HepG2 (cell line): ENCODE measurements around the gene CREBRF. TPM values are rescaled to one million over a fixed set of nuclear protein-coding genes. Genes with fewer than 3 reads are reported as not detected.
A peak's percentile ranks its signal among the peaks of the same experiment; 100 is the strongest.

Experiments
- ATF2 ChIP-seq: sonication (generic); formaldehyde crosslinking; IDR thresholded peaks from 2 replicates; pipeline ENCODE4 v1.4.0; 2020; ENCODE audit warnings: missing genetic modification reagents
- ATF5 ChIP-seq: sonication (generic); formaldehyde crosslinking; IDR thresholded peaks from 2 replicates; pipeline ENCODE4 v1.4.0; 2020; ENCODE audit warnings: mild to moderate bottlenecking, low read depth, missing genetic modification reagents
- ETS1 ChIP-seq: sonication (generic); formaldehyde crosslinking; IDR thresholded peaks from 2 replicates; pipeline ENCODE4 v1.4.0; 2020; ENCODE audit warnings: missing genetic modification reagents
- HIVEP1 ChIP-seq: sonication (generic); formaldehyde crosslinking; IDR thresholded peaks from 2 replicates; pipeline ENCODE4 v1.4.0; 2020; ENCODE audit warnings: mild to moderate bottlenecking, missing genetic modification reagents
- HOXD1 ChIP-seq: sonication (generic); formaldehyde crosslinking; IDR thresholded peaks from 2 replicates; pipeline ENCODE4 v1.5.0; 2020; ENCODE audit warnings: missing genetic modification reagents
- RFX1 ChIP-seq: fragments of 450-650 bp; IDR thresholded peaks from 2 replicates; pipeline ENCODE4 v1.6.1; 2017
- SP5 ChIP-seq: IDR thresholded peaks from 2 replicates; pipeline ENCODE4 v1.6.1; 2016; ENCODE audit warnings: low read depth, borderline replicate concordance
- STAT5B ChIP-seq: sonication (generic); formaldehyde crosslinking; IDR thresholded peaks from 2 replicates; pipeline ENCODE4 v1.4.0; 2020; ENCODE audit warnings: missing genetic modification reagents
- ZMYM3 ChIP-seq: sonication (generic); formaldehyde crosslinking; IDR thresholded peaks from 2 replicates; pipeline ENCODE4 v1.5.1; 2020; ENCODE audit warnings: mild to moderate bottlenecking, missing genetic modification reagents
- ZNF512B ChIP-seq: sonication (generic); formaldehyde crosslinking; IDR thresholded peaks from 2 replicates; pipeline ENCODE4 v1.5.1; 2020; ENCODE audit warnings: missing genetic modification reagents, mild to moderate bottlenecking, borderline replicate concordance
- ZNF883 ChIP-seq: sonication (generic); formaldehyde crosslinking; IDR thresholded peaks from 2 replicates; pipeline ENCODE4 v1.5.1; 2020; ENCODE audit warnings: mild to moderate bottlenecking, missing genetic modification reagents; ENCODE audit errors: not compliant biosample characterization
- polyA plus RNA-seq, 8 experiments: library from polyadenylated mRNA; depleted of rRNA in 3 of 8; stranded (reverse) in 7 of 8; unstranded in 1 of 8; fragments of >200 nt; fragmentation: Illumina TruSeq in 4 of 8; extraction: Trizol in 4 of 8; gene quantifications; 2 replicates each; pipeline versions ENCODE4 v1.2.1 to v1.2.3, GENCODE V29; 2011 to 2016; ENCODE audit warnings: low read depth in 4 of 8, missing spikeins in 1 of 8, mixed read lengths in 1 of 8; ENCODE audit not compliant: insufficient read depth in 1 of 8
- total RNA-seq, 5 experiments: library from RNA; depleted of rRNA; stranded (reverse); fragments of >200 nt; fragmentation: Illumina TruSeq; extraction: Trizol; gene quantifications; 2 replicates each; pipeline ENCODE4 v1.2.3, GENCODE V29; 2016; ENCODE audit warnings: low read depth in 1 of 5
- TF ChIP-seq, protein P1 (sequence below): sonication (generic); formaldehyde crosslinking; conservative IDR thresholded peaks from 2 replicates; pipeline ENCODE4 v1.4.0; 2020; ENCODE audit warnings: missing genetic modification reagents
- TF ChIP-seq, protein P2 (sequence below): sonication (generic); formaldehyde crosslinking; IDR thresholded peaks from 2 replicates; pipeline ENCODE4 v1.5.0; 2020; ENCODE audit warnings: mild to moderate bottlenecking, missing genetic modification reagents

The CREBRF gene
- total and polyA plus RNA-seq, 2 of the 13 experiments (the other 11 are each of a cell fraction or from before 2014, with no cell fraction given): 4.5 to 10.2 TPM

DNA sequence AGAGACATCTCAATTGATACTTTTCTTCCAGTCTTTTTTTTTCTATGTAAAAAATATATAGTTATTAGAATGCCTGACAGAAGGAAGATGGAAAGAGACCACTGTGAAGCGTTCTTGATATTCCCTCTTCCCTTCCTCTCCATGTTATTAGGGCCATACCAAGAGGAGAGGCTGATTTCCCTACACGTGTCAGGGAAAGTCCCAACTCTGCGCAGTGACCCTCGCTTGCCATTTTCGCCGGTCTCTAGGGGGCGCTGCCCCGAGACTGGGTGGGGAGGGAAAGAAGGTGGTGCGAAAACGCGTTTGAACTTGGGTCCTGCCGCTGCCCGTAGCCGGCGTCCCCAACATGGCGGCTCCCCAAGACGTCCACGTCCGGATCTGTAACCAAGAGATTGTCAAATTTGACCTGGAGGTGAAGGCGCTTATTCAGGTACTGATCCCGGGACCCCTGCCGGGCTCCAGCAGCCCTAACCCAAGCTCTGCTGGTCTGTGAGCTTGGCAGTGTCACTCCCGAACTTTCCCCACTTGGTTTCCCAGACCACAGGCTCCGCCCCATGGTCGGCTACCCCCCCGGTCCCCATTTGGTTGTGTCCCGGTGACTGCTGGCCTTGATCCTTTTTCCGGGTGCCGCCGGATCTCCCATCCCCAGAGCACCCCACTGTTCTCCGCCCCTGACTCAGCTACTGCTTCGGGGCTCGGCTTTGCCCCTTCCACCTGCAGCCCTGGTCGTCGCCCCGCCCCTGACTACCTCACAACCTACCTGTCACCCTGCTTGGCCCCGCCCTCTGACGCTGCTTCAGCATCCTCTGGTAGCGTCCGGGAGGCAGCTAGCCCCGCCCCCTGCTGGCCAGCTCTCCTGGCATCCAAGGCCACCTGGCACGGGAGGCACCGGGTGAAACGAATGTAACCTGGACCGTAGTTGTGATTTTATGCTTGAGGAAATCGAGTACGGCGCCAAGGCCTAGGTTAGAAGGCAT, 88.3 kb downstream of the CREBRF start, which contains the start of gene BNIP1 (continued):
- TF ChIP-seq ATF5 (CRISPR knock-in tag) (no peak), HIVEP1 (peak; percentile 38; the same call in 1 of the 2 replicates), HOXD1 (CRISPR knock-in tag) (peak; percentile 33; the same call in 1 of the 2 replicates), ATF2 (peak; percentile 85; the same call in 1 of the 2 replicates), RFX1 (no peak), ZNF883 (CRISPR knock-in tag) (no peak), ZMYM3 (CRISPR knock-in tag) (peak; percentile 58; the same call in 1 of the 2 replicates), STAT5B (CRISPR knock-in tag) (no peak), SP5 (CRISPR knock-in tag) (peak; percentile 68), ETS1 (CRISPR knock-in tag) (no peak), ZNF512B (CRISPR knock-in tag) (no peak)
- TF ChIP-seq, protein P1, sequence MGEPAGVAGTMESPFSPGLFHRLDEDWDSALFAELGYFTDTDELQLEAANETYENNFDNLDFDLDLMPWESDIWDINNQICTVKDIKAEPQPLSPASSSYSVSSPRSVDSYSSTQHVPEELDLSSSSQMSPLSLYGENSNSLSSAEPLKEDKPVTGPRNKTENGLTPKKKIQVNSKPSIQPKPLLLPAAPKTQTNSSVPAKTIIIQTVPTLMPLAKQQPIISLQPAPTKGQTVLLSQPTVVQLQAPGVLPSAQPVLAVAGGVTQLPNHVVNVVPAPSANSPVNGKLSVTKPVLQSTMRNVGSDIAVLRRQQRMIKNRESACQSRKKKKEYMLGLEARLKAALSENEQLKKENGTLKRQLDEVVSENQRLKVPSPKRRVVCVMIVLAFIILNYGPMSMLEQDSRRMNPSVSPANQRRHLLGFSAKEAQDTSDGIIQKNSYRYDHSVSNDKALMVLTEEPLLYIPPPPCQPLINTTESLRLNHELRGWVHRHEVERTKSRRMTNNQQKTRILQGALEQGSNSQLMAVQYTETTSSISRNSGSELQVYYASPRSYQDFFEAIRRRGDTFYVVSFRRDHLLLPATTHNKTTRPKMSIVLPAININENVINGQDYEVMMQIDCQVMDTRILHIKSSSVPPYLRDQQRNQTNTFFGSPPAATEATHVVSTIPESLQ (CRISPR knock-in tag): 0 out of 2 replicates have a peak, but pooled peaks have one; percentile 35
- TF ChIP-seq, protein P2, sequence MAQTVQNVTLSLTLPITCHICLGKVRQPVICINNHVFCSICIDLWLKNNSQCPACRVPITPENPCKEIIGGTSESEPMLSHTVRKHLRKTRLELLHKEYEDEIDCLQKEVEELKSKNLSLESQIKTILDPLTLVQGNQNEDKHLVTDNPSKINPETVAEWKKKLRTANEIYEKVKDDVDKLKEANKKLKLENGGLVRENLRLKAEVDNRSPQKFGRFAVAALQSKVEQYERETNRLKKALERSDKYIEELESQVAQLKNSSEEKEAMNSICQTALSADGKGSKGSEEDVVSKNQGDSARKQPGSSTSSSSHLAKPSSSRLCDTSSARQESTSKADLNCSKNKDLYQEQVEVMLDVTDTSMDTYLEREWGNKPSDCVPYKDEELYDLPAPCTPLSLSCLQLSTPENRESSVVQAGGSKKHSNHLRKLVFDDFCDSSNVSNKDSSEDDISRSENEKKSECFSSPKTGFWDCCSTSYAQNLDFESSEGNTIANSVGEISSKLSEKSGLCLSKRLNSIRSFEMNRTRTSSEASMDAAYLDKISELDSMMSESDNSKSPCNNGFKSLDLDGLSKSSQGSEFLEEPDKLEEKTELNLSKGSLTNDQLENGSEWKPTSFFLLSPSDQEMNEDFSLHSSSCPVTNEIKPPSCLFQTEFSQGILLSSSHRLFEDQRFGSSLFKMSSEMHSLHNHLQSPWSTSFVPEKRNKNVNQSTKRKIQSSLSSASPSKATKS: 0 out of 2 replicates have a peak, but pooled peaks have one; percentile 12
